SH-SY5Y (cell line): Measurements from ENCODE around the gene GATAD1.
"Not testable (repeated sequence)": the region's sequence is repeated elsewhere in the genome, so short reads cannot be mapped to it uniquely, and the experiment has no call there.

Experiments
- GATA2 ChIP-seq: IDR thresholded peaks from 2 replicates; pipeline ENCODE4 v1.6.1; 2011; ENCODE audit warnings: mild to moderate bottlenecking, low read depth, low read length
- GATA3 ChIP-seq: IDR thresholded peaks from 2 replicates; pipeline ENCODE4 v1.6.1; 2011; ENCODE audit warnings: low read depth, mild to moderate bottlenecking, low read length, moderate library complexity

The GATAD1 gene

GRCh38 chr7:92462560-92462959 lies 15.3 kb downstream of the GATAD1 start:
- TF ChIP-seq GATA2 (no peak), GATA3 (no peak)

- TF ChIP-seq GATA3 (no peak), GATA2 (no peak)
Measured at GRCh38 chr7:92464515-92464914, 17.2 kb downstream of the GATAD1 start.

- no peak for TF ChIP-seq GATA3
- no peak for TF ChIP-seq GATA2
Measured at GRCh38 chr7:92466682-92467081, 19.4 kb downstream of the GATAD1 start.

GRCh38 chr7:92477681-92478080 lies 30.4 kb downstream of the GATAD1 start, which contains the start of gene ERVW-1:
ERVW-1 (minus strand) TSS chr7:92477946; CDS start chr7:92470381, 7,565 bp downstream.
- TF ChIP-seq GATA2, GATA3: not testable (repeated sequence)

- TF ChIP-seq GATA3, result no peak
- no peak for TF ChIP-seq GATA2
Measured at GRCh38 chr7:92478095-92478494, 30.8 kb downstream of the GATAD1 start.

GRCh38 chr7:92478711-92479110 lies 31.4 kb downstream of the GATAD1 start:
- no peak for TF ChIP-seq GATA3
- TF ChIP-seq GATA2, result no peak

GRCh38 chr7:92485267-92485892 lies 38.1 kb downstream of the GATAD1 start:
- no peak for TF ChIP-seq GATA3
- TF ChIP-seq GATA2, result no peak

- TF ChIP-seq GATA2, result no peak
- TF ChIP-seq GATA3, result no peak
Measured at GRCh38 chr7:92485974-92486373, 38.7 kb downstream of the GATAD1 start.

- TF ChIP-seq GATA3 (no peak), GATA2 (no peak)
Measured at GRCh38 chr7:92487804-92488203, 40.5 kb downstream of the GATAD1 start.

GRCh38 chr7:92489634-92490033 lies 42.4 kb downstream of the GATAD1 start:
- no peak for TF ChIP-seq GATA3
- TF ChIP-seq GATA2, result no peak

- TF ChIP-seq GATA3 (no peak), GATA2 (no peak)
Measured at GRCh38 chr7:92496876-92497275, 49.6 kb downstream of the GATAD1 start.

GRCh38 chr7:92498557-92498956 lies 51.3 kb downstream of the GATAD1 start:
- no peak for TF ChIP-seq GATA3
- no peak for TF ChIP-seq GATA2

GRCh38 chr7:92503767-92504166 lies 56.5 kb downstream of the GATAD1 start:
- TF ChIP-seq GATA2, result no peak
- TF ChIP-seq GATA3, result no peak

- TF ChIP-seq GATA2, result no peak
- TF ChIP-seq GATA3, result no peak
Measured at GRCh38 chr7:92504563-92504962, 57.3 kb downstream of the GATAD1 start.

- TF ChIP-seq GATA3 (no peak), GATA2 (no peak)
Measured at GRCh38 chr7:92506363-92506762, 59.1 kb downstream of the GATAD1 start.

- no peak for TF ChIP-seq GATA3
- no peak for TF ChIP-seq GATA2
Measured at GRCh38 chr7:92508946-92509345, 61.7 kb downstream of the GATAD1 start.
